ENCODE measurements around the gene MUC22. TPM values are rescaled to one million over a fixed set of nuclear protein-coding genes. Genes with fewer than 3 reads are reported as not detected.

Gene MUC22
- total and polyA plus RNA-seq, 4 donors, result not detected

DNA sequence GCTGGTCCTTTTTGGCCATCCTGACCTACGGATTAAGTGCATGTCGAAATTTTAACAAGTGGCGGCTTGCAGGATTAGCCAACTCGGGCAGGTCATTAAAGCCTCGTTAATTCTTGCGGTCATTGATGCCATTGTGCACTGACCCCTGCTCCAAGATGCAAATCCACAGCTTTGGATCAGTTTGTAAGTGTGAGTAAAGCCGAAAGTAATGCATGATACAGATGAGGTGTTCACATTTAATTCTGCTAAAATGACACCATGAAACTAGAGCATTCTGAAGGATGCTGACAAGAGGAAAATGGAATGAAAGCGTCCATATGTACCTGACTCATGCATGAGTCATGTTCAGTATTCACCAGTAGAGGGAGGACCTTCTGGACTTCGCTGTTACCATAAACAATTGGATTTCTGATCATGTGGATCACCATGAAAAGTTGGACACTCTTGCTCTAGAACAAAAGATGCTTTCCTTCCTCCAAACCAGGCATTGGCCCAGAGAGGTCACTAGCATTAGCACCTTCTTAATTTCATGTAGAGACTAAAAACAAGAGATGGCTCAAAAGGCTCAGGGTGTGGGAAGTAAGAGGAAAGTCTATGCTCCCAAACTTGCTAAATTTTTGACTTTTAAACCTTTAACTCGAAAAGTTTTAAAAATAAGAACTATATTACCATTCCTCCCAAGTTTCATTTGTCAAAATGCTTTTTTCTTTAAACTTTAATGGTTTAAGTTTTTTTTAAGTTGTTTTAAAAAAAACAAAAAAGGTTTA lies 48.0 kb downstream of the MUC22 start (continued):
- TF ChIP-seq CTCF (IDR thresholded peaks at IDR 0.05; ENCODE audit: low read depth, low read length, missing input control) (peak; percentile 52), EGR1 (IDR thresholded peaks at IDR 0.05; ENCODE audit: low read depth in 2 of 2) (no peak)

DNA sequence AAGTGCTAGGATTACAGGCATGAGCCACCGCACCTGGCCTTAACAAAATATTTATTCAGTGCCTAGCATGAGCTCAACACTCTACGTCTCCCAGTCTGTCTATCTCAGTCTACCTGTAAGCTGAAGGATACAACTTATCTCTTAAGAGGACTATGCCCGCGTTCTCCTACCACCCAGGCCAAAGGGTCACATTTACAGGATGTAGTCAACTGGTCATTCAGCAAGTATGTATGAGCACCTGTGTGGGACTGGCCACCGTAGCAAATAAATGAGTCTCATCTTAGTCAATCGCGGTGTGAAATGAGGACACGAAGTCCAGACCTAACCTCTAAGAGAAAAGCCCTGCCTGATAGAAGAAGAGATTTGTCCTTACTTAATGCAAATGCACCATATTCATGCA lies 49.9 kb downstream of the MUC22 start:
- DNase-seq (ENCODE audit: low spot score), result no peak
- 90% methylated on average over 8 of the region's 8 CpGs for WGBS

More for the DNA sequence above, 49.9 kb downstream of the MUC22 start:
- H3K4me1 ChIP-seq (ENCODE audit: control insufficient read depth in 4 of 4, insufficient read depth in 4 of 4, low read length in 3 of 4), result no peaks in the 10 kb centered on the region
- no peak overlapping the region for H3K9ac ChIP-seq (ENCODE audit: low read depth in 1 of 2, low read length in 2 of 2)
- TF ChIP-seq GABPA (IDR thresholded peaks at IDR 0.05 in 1 of 2, conservative IDR thresholded peaks at IDR 0.05 in 1 of 2) (no peak), MAX (IDR thresholded peaks at IDR 0.05) (no peak), ATF3 (IDR thresholded peaks at IDR 0.05) (no peak), FOXA1 (IDR thresholded peaks at IDR 0.05) (no peak), EGR1 (IDR thresholded peaks at IDR 0.05; ENCODE audit: low read depth in 2 of 2) (no peak), SP1 (IDR thresholded peaks at IDR 0.05) (no peak), CTCF (IDR thresholded peaks at IDR 0.05; ENCODE audit: low read depth, low read length, missing input control) (no peak), JUND (IDR thresholded peaks at IDR 0.05) (no peak), HNF4G (IDR thresholded peaks at IDR 0.05) (no peak), HNF4A (conservative IDR thresholded peaks at IDR 0.05) (no peak), REST (IDR thresholded peaks at IDR 0.05) (no peak), RXRA (IDR thresholded peaks at IDR 0.05) (no peak), YY1 (IDR thresholded peaks at IDR 0.05) (no peak)
- TF ChIP-seq, protein P1, sequence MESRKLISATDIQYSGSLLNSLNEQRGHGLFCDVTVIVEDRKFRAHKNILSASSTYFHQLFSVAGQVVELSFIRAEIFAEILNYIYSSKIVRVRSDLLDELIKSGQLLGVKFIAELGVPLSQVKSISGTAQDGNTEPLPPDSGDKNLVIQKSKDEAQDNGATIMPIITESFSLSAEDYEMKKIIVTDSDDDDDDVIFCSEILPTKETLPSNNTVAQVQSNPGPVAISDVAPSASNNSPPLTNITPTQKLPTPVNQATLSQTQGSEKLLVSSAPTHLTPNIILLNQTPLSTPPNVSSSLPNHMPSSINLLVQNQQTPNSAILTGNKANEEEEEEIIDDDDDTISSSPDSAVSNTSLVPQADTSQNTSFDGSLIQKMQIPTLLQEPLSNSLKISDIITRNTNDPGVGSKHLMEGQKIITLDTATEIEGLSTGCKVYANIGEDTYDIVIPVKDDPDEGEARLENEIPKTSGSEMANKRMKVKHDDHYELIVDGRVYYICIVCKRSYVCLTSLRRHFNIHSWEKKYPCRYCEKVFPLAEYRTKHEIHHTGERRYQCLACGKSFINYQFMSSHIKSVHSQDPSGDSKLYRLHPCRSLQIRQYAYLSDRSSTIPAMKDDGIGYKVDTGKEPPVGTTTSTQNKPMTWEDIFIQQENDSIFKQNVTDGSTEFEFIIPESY (IDR thresholded peaks at IDR 0.05), result no peak
- no peak overlapping the region for H3K27ac ChIP-seq (ENCODE audit: low read depth in 1 of 2, low read length in 2 of 2)
- H3K9me3 ChIP-seq (ENCODE audit: control insufficient read depth in 4 of 4, low read length in 3 of 4), result no peaks in the 10 kb centered on the region
- no peaks in the 10 kb centered on the region for H3K36me3 ChIP-seq (ENCODE audit: control insufficient read depth in 4 of 4, insufficient read depth in 3 of 4, low read depth in 1 of 4, low read length in 3 of 4)
- no peaks in the 10 kb centered on the region for H3K27me3 ChIP-seq (ENCODE audit: control insufficient read depth in 4 of 4, insufficient read depth in 4 of 4, low read length in 3 of 4)
- H3K4me3 ChIP-seq (ENCODE audit: low read depth in 1 of 3, low read length in 3 of 3), result no peak overlapping the region

Data from liver (tissue), 9 donors.